ENCODE results near the gene RHBDD1.

DNA sequence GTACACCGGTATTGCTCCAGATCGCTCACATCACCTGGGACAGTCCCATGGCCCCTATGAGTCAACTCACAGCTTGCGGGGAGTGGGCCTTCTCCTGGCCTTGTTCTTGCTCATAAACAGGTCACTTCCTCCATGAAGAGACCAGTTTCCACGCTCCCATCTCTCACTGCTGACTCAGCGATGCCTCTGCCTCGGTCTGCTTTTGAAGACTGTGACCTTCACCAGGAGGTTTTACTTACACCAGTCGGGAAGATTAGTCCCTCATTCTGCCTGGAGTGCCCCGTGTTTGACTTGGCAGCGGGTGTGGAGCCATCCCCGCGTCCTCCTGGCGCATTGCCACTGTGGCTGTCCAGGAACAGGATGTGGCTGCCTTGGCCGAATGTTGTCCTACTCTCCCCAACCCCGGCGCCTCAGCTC lies 159.8 kb downstream of the RHBDD1 start:
- TF ChIP-seq POLR2AphosphoS5 (IDR thresholded peaks at IDR 0.05): no peak
- TF ChIP-seq POLR2A (IDR thresholded peaks at IDR 0.05): no peak
